Neural progenitor cell (in vitro differentiated cells): ENCODE data around the gene ATP10B. TPM values are rescaled to one million over a fixed set of nuclear protein-coding genes. Genes with fewer than 3 reads are reported as not detected.

ENCODE experiments used
- DNase-seq: peaks from one replicate; pipeline ENCODE4 v3.0.0-alpha.2; 2016; ENCODE audit warnings: low spot score
- H2AFZ ChIP-seq: fragments of 200-600 bp; sonication (generic); replicated peaks from 2 replicates; pipeline ENCODE4 v1.6.1; 2016; ENCODE audit warnings: antibody characterized with exemption
- H3F3A ChIP-seq: fragments of 200-600 bp; sonication (generic); 2 replicates; pipeline ENCODE4 v1.6.1; 2016; ENCODE audit warnings: antibody characterized with exemption, low read depth
- H3K27ac ChIP-seq: fragments of 200-600 bp; sonication (generic); 2 replicates; pipeline ENCODE4 v1.5.1; 2016; ENCODE audit warnings: mild to moderate bottlenecking
- H3K27me3 ChIP-seq: fragments of 200-600 bp; sonication (generic); 2 replicates; pipeline ENCODE4 v1.6.1; 2016; ENCODE audit warnings: mild to moderate bottlenecking, moderate library complexity
- H3K36me3 ChIP-seq: fragments of 200-600 bp; sonication (generic); 2 replicates; pipeline ENCODE4 v1.5.1; 2016
- H3K4me1 ChIP-seq: fragments of 200-600 bp; sonication (generic); 2 replicates; pipeline ENCODE4 v1.6.1; 2016; ENCODE audit warnings: mixed run types
- H3K4me2 ChIP-seq: fragments of 200-600 bp; sonication (generic); 2 replicates; pipeline ENCODE4 v1.6.1; 2016
- H3K4me3 ChIP-seq: fragments of 200-600 bp; sonication (generic); 2 replicates; pipeline ENCODE4 v1.5.1; 2016
- H3K79me2 ChIP-seq: fragments of 200-600 bp; sonication (generic); 2 replicates; pipeline ENCODE4 v1.6.1; 2016; ENCODE audit warnings: low read depth
- H3K9ac ChIP-seq: fragments of 200-600 bp; sonication (generic); 2 replicates; pipeline ENCODE4 v1.6.1; 2016
- H3K9me3 ChIP-seq: fragments of 200-600 bp; sonication (generic); 2 replicates; pipeline ENCODE4 v1.5.1; 2016; ENCODE audit warnings: low read depth
- H4K20me1 ChIP-seq: fragments of 200-600 bp; sonication (generic); 2 replicates; pipeline ENCODE4 v1.6.1; 2016; ENCODE audit warnings: low read depth
- H3K27ac Mint-ChIP-seq: 3 replicates; pipeline ENCODE4 v1.8.0; 2021; ENCODE audit warnings: mixed read lengths
- H3K27me3 Mint-ChIP-seq: 2 replicates; pipeline ENCODE4 v1.8.0; 2022; ENCODE audit warnings: low read depth, mild to moderate bottlenecking, inconsistent platforms, moderate library complexity, mixed read lengths; ENCODE audit not compliant: insufficient read depth
- H3K36me3 Mint-ChIP-seq: 3 replicates; pipeline ENCODE4 v1.8.0; 2021; ENCODE audit warnings: mixed read lengths
- H3K4me1 Mint-ChIP-seq: 3 replicates; pipeline ENCODE4 v1.8.0; 2021; ENCODE audit warnings: mixed read lengths
- H3K4me3 Mint-ChIP-seq: 3 replicates; pipeline ENCODE4 v1.8.0; 2021; ENCODE audit warnings: mild to moderate bottlenecking, moderate library complexity, mixed read lengths
- H3K9me3 Mint-ChIP-seq: 3 replicates; pipeline ENCODE4 v1.8.0; 2020; ENCODE audit warnings: mixed read lengths
- CTCF ChIP-seq: fragments of 200-600 bp; sonication (generic); IDR thresholded peaks from 2 replicates; pipeline ENCODE4 v1.5.1; 2017; ENCODE audit warnings: antibody characterized with exemption, mild to moderate bottlenecking
- EZH2 ChIP-seq: fragments of 200-600 bp; sonication (generic); IDR thresholded peaks from 2 replicates; pipeline ENCODE4 v1.6.1; 2017; ENCODE audit warnings: antibody characterized with exemption, mild to moderate bottlenecking, moderate library complexity
- EZH2phosphoT487 ChIP-seq: fragments of 200-600 bp; sonication (generic); IDR thresholded peaks from 2 replicates; pipeline ENCODE4 v1.6.1; 2017; ENCODE audit warnings: antibody characterized with exemption
- total RNA-seq: library from RNA; depleted of rRNA; stranded (reverse); fragments of >200 nt; gene quantifications from 2 replicates; pipeline ENCODE4 v1.2.3, GENCODE V29; 2015; ENCODE audit warnings: low replicate concordance

ATP10B gene
- total RNA-seq, 1 donor from 2014 or later = not detected

- Histone ChIP-seq H4K20me1 (no peaks in the 10 kb centered on the region), H3K79me2 (no peaks in the 10 kb centered on the region), H3K4me2 (no peak overlapping the region), H3K4me1 (no peaks in the 10 kb centered on the region), H3K27me3 (no peaks in the 10 kb centered on the region), H2AFZ (no peak overlapping the region), H3F3A (no peaks in the 10 kb centered on the region), H3K9me3 (no peaks in the 10 kb centered on the region), H3K9ac (no peak overlapping the region), H3K27ac (no peak overlapping the region), H3K36me3 (no peaks in the 10 kb centered on the region), H3K4me3 (no peak overlapping the region)
- Mint-ChIP-seq H3K4me1 (no peaks in the 10 kb centered on the region), H3K27me3 (no peaks in the 10 kb centered on the region), H3K4me3 (no peak overlapping the region), H3K9me3 (no peaks in the 10 kb centered on the region), H3K27ac (no peak overlapping the region), H3K36me3 (no peaks in the 10 kb centered on the region)
- TF ChIP-seq EZH2phosphoT487 = no peak
- DNase-seq = no peak
Observed at GRCh38 chr5:160542840-160543239, 309.2 kb downstream of the ATP10B start.

GRCh38 chr5:160542281-160542680, 309.7 kb downstream of the ATP10B start:
- Histone ChIP-seq H3K36me3 (no peaks in the 10 kb centered on the region), H4K20me1 (no peaks in the 10 kb centered on the region), H3K27ac (no peak overlapping the region), H2AFZ (no peak overlapping the region), H3K4me2 (no peak overlapping the region), H3K79me2 (no peaks in the 10 kb centered on the region), H3K27me3 (no peaks in the 10 kb centered on the region), H3K9me3 (no peaks in the 10 kb centered on the region), H3F3A (peaks cover under 1% of the 10 kb centered on the region), H3K9ac (no peak overlapping the region), H3K4me1 (no peaks in the 10 kb centered on the region), H3K4me3 (no peak overlapping the region)
- H3K36me3 Mint-ChIP-seq = no peaks in the 10 kb centered on the region
- no peak overlapping the region for H3K27ac Mint-ChIP-seq
- no peak for DNase-seq
- no peak for TF ChIP-seq EZH2
- no peak for TF ChIP-seq CTCF
- no peak for TF ChIP-seq EZH2phosphoT487
- no peaks in the 10 kb centered on the region for H3K9me3 Mint-ChIP-seq
- no peaks in the 10 kb centered on the region for H3K27me3 Mint-ChIP-seq
- H3K4me3 Mint-ChIP-seq = no peak overlapping the region
- no peaks in the 10 kb centered on the region for H3K4me1 Mint-ChIP-seq

- Histone ChIP-seq H3K4me1 (peaks cover 4% of the 10 kb centered on the region), H3K4me2 (no peak overlapping the region), H3F3A (peaks cover 2% of the 10 kb centered on the region), H3K4me3 (no peak overlapping the region), H3K27me3 (no peaks in the 10 kb centered on the region), H3K36me3 (no peaks in the 10 kb centered on the region), H3K27ac (no peak overlapping the region), H3K9me3 (no peaks in the 10 kb centered on the region), H2AFZ (no peak overlapping the region), H3K79me2 (no peaks in the 10 kb centered on the region), H3K9ac (no peak overlapping the region), H4K20me1 (no peaks in the 10 kb centered on the region)
- no peaks in the 10 kb centered on the region for H3K9me3 Mint-ChIP-seq
- no peak for DNase-seq
- no peaks in the 10 kb centered on the region for H3K36me3 Mint-ChIP-seq
- H3K4me1 Mint-ChIP-seq = no peaks in the 10 kb centered on the region
- H3K27me3 Mint-ChIP-seq = no peaks in the 10 kb centered on the region
- no peak overlapping the region for H3K4me3 Mint-ChIP-seq
- TF ChIP-seq EZH2 = no peak
- no peak for TF ChIP-seq CTCF
- TF ChIP-seq EZH2phosphoT487 = no peak
- H3K27ac Mint-ChIP-seq = no peak overlapping the region
Observed at GRCh38 chr5:160539431-160539830, 312.6 kb downstream of the ATP10B start.

- DNase-seq = no peak
- H3K27me3 ChIP-seq = no peaks in the 10 kb centered on the region
- H3K27me3 Mint-ChIP-seq = no peaks in the 10 kb centered on the region
- H3K4me3 ChIP-seq = no peak overlapping the region
- no peak overlapping the region for H2AFZ ChIP-seq
- H3F3A ChIP-seq = peaks cover 2% of the 10 kb centered on the region
- no peaks in the 10 kb centered on the region for H3K36me3 Mint-ChIP-seq
- no peaks in the 10 kb centered on the region for H3K4me1 Mint-ChIP-seq
- no peaks in the 10 kb centered on the region for H3K9me3 Mint-ChIP-seq
- no peak overlapping the region for H3K27ac ChIP-seq
- no peak for TF ChIP-seq EZH2phosphoT487
- TF ChIP-seq EZH2 = no peak
- no peak for TF ChIP-seq CTCF
- H3K36me3 ChIP-seq = no peaks in the 10 kb centered on the region
- H3K9ac ChIP-seq = no peak overlapping the region
- H4K20me1 ChIP-seq = no peaks in the 10 kb centered on the region
- H3K79me2 ChIP-seq = no peaks in the 10 kb centered on the region
- H3K9me3 ChIP-seq = no peaks in the 10 kb centered on the region
- H3K4me3 Mint-ChIP-seq = no peak overlapping the region
- no peak overlapping the region for H3K27ac Mint-ChIP-seq
- peaks cover 4% of the 10 kb centered on the region for H3K4me1 ChIP-seq
- H3K4me2 ChIP-seq = no peak overlapping the region
Observed at GRCh38 chr5:160537940-160538339, 314.1 kb downstream of the ATP10B start.
